ENCODE results near the gene TGFBR2. TPM values are rescaled to one million over a fixed set of nuclear protein-coding genes. Genes with fewer than 3 reads are reported as not detected.
A peak's percentile ranks its signal among the peaks of the same experiment; 100 is the strongest.

TGFBR2 gene
- total and polyA plus RNA-seq, 10 of the 15 experiments (the other 5 are each of a cell fraction or from before 2014, with no cell fraction given): 0.02 to 0.98 (median 0.18) TPM; not detected in 1

- no peak for TF ChIP-seq STAT1 (conservative IDR thresholded peaks at IDR 0.05)
These were observed 24.0 kb downstream of the TGFBR2 start (continued) for GRCh38 chr3:30630238-30631030.

DNA sequence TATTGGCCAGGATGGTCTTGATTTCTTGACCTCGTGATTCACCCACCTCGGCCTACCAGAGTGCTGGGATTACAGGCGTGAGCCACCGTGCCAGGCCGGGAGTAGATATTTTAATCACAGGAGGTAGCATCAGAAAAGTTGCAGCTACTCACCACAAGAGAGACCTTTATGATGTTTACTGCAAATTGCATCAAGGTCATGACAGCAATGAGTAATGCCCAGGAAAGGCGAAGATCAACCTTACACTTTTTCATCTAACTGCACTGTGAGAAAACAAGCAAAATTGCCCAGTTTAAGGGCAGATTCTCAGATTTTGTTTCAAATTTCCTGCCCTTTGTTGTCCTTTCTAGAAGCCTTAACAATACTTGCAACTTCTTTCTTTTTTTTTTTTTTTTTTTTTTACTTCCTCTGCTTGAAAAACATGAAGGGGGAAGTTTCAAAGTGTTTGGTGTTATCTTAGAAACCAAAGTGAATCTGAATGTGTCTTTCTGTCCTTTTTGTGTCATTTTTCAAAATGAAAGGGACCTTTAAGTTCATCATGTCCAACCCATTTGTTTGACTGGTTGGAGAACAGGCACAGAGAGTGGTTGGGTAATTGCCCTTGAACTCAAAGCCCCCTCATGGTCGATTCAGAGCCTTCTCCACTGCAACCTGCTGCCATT lies 25.0 kb downstream of the TGFBR2 start:
- in situ Hi-C loops (cut with MboI): no loop called here
- ChIA-PET SMC1A (ENCODE audit: uncharacterized antibody, unreplicated experiment) (interaction anchor here (1.2 kb wide), 1 partner anchor 11 kb away, joined by 4 read pairs; no protein-coding TSS in a partner anchor), CTCF (interaction anchor here (0.6 kb wide), 1 partner anchor 381 kb away, joined by 3 read pairs; no protein-coding TSS in a partner anchor), RAD21 (ENCODE audit: unreplicated experiment) (no interaction called here), POLR2A (no interaction called here)
- Histone ChIP-seq H3K4me3 (no peak overlapping the region), H3K27ac (ENCODE audit: control insufficient read depth, insufficient read depth) (no peak overlapping the region), H3K36me3 (ENCODE audit: control insufficient read depth in 2 of 2, insufficient read depth in 2 of 2, low read length in 1 of 2) (no peaks in the 10 kb centered on the region), H2AFZ (ENCODE audit: control insufficient read depth, low read depth, low read length) (no peak overlapping the region), H3K9ac (ENCODE audit: control insufficient read depth, insufficient read depth, low read length) (no peak overlapping the region), H4K20me1 (ENCODE audit: control insufficient read depth, insufficient read depth) (no peaks in the 10 kb centered on the region), H3K79me2 (ENCODE audit: control insufficient read depth, insufficient read depth, low read length) (no peaks in the 10 kb centered on the region), H3K4me1 (ENCODE audit: control insufficient read depth, insufficient read depth, low read length) (no peaks in the 10 kb centered on the region), H3K27me3 (replicated peaks in 1 of 2; ENCODE audit: control insufficient read depth in 2 of 2, insufficient read depth in 2 of 2, low read length in 1 of 2) (no peaks in the 10 kb centered on the region), H3K9me3 (replicated peaks; ENCODE audit: control insufficient read depth, insufficient read depth, low read length) (no peaks in the 10 kb centered on the region), H3K4me2 (ENCODE audit: control insufficient read depth, insufficient read depth) (no peak overlapping the region)
- intact Hi-C loops (cut with micrococcal nuclease; ENCODE audit: unreplicated experiment): no loop called here
- BruUV-seq (replicated peaks): no TSS peak
- FAIRE-seq: no peak
- WGBS (ENCODE audit: insufficient coverage, insufficient replicate concordance, low lambda C conversion rate, missing lambda C conversion rate): 6% methylated on average over 7 of the region's 7 CpGs
- no peak for DNase-seq (ENCODE audit: low read depth, low spot score)
- no peak for ATAC-seq
- TF ChIP-seq TARDBP (IDR thresholded peaks at IDR 0.05; ENCODE audit: borderline replicate concordance): no peak
- peak; percentile 75; the same call in 1 of the 2 replicates for TF ChIP-seq ZNF384 (IDR thresholded peaks at IDR 0.05; ENCODE audit: borderline replicate concordance, low read depth, low read length)

DNA sequence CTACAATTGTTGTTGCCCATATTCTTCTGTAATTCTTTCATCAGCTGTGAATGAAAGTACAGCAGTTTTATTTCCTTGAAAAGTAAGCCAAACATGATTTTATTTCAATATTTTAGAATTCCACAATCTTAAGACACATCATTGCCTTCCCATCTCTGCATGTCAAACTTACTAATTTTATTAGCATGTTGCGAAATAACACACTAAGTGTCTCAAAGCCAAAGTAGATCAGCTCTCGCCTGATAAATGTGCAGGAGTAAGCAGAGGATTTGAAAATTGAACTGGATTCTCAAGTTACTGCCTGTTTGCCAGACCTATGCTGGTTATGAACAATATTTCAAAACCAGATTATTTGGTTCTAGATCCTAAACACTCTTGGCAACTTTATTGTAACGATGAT lies 25.7 kb downstream of the TGFBR2 start:
- no peaks in the 10 kb centered on the region for H3K79me2 ChIP-seq (ENCODE audit: control insufficient read depth, insufficient read depth, low read length)
- in situ Hi-C loops (cut with MboI) (no loop called here), intact Hi-C loops (cut with micrococcal nuclease; ENCODE audit: unreplicated experiment) (no loop called here)
- no peaks in the 10 kb centered on the region for H4K20me1 ChIP-seq (ENCODE audit: control insufficient read depth, insufficient read depth)
- no peaks in the 10 kb centered on the region for H3K4me1 ChIP-seq (ENCODE audit: control insufficient read depth, insufficient read depth, low read length)
- H3K27me3 ChIP-seq (replicated peaks in 1 of 2; ENCODE audit: control insufficient read depth in 2 of 2, insufficient read depth in 2 of 2, low read length in 1 of 2): no peaks in the 10 kb centered on the region
- no peaks in the 10 kb centered on the region for H3K9me3 ChIP-seq (replicated peaks; ENCODE audit: control insufficient read depth, insufficient read depth, low read length)
- DNase-seq (ENCODE audit: low read depth, low spot score) (no peak), FAIRE-seq (no peak), ATAC-seq (no peak)
- no peak overlapping the region for H3K27ac ChIP-seq (ENCODE audit: control insufficient read depth, insufficient read depth)
- BruUV-seq (replicated peaks): no TSS peak
- CTCF ChIA-PET: no interaction called here
- no peak overlapping the region for H3K4me2 ChIP-seq (ENCODE audit: control insufficient read depth, insufficient read depth)
- RAD21 ChIA-PET (ENCODE audit: unreplicated experiment): no interaction called here
- H3K36me3 ChIP-seq (ENCODE audit: control insufficient read depth in 2 of 2, insufficient read depth in 2 of 2, low read length in 1 of 2): no peaks in the 10 kb centered on the region
- POLR2A ChIA-PET: no interaction called here
- H2AFZ ChIP-seq (ENCODE audit: control insufficient read depth, low read depth, low read length): no peak overlapping the region
- 42% methylated on average over 3 of the region's 3 CpGs for WGBS (ENCODE audit: insufficient coverage, insufficient replicate concordance, low lambda C conversion rate, missing lambda C conversion rate)
- SMC1A ChIA-PET (ENCODE audit: uncharacterized antibody, unreplicated experiment): interaction anchor here (1.2 kb wide), 1 partner anchor 10 kb away, joined by 4 read pairs; no protein-coding TSS in a partner anchor
- no peak overlapping the region for H3K4me3 ChIP-seq
- H3K9ac ChIP-seq (ENCODE audit: control insufficient read depth, insufficient read depth, low read length): no peak overlapping the region
- TF ChIP-seq ZNF592 (IDR thresholded peaks at IDR 0.05) (no peak), NR2F1 (conservative IDR thresholded peaks at IDR 0.05) (no peak), NFYA (IDR thresholded peaks at IDR 0.05; ENCODE audit: borderline replicate concordance, low read depth, low read length) (no peak), TARDBP (IDR thresholded peaks at IDR 0.05; ENCODE audit: borderline replicate concordance) (no peak), EZH2 (IDR thresholded peaks at IDR 0.05; ENCODE audit: borderline replicate concordance, control insufficient read depth, low read depth, low read length) (no peak), MEF2B (IDR thresholded peaks at IDR 0.05; ENCODE audit: partially characterized antibody, poor library complexity, severe bottlenecking) (no peak), JUND (IDR thresholded peaks at IDR 0.05; ENCODE audit: low read depth, low read length) (no peak), GABPA (IDR thresholded peaks at IDR 0.05; ENCODE audit: low read depth) (no peak)
